ENCODE results near the gene KANK2.

- TF ChIP-seq POLR2A (IDR thresholded peaks at IDR 0.05) = no peak
- no peak for TF ChIP-seq CTCF (IDR thresholded peaks at IDR 0.05)
Observed at GRCh38 chr19:11209839-11210655, 12.7 kb upstream of the KANK2 start.

All from adrenal gland (tissue), 5 donors.